ENCODE results near the gene NDN.

Gene NDN

GRCh38 chr15:23695282-23695681 is 8.2 kb upstream of the NDN start:
- Histone ChIP-seq H3K4me1 (ENCODE audit: insufficient read depth, poor library complexity, severe bottlenecking) (no peaks in the 10 kb centered on the region), H3K4me3 (ENCODE audit: severe bottlenecking) (no peak overlapping the region), H3K27me3 (ENCODE audit: insufficient read depth, poor library complexity, severe bottlenecking) (no peaks in the 10 kb centered on the region), H3K36me3 (ENCODE audit: low read depth) (no peaks in the 10 kb centered on the region), H3K27ac (ENCODE audit: poor library complexity, severe bottlenecking) (no peak overlapping the region), H3K9me3 (ENCODE audit: severe bottlenecking) (no peaks in the 10 kb centered on the region)
- no peak for TF ChIP-seq CTCF (IDR thresholded peaks at IDR 0.05; ENCODE audit: poor library complexity, severe bottlenecking)
- DNase-seq (ENCODE audit: low spot score) (no peak), ATAC-seq (ENCODE audit: low read depth) (no peak)

DNA sequence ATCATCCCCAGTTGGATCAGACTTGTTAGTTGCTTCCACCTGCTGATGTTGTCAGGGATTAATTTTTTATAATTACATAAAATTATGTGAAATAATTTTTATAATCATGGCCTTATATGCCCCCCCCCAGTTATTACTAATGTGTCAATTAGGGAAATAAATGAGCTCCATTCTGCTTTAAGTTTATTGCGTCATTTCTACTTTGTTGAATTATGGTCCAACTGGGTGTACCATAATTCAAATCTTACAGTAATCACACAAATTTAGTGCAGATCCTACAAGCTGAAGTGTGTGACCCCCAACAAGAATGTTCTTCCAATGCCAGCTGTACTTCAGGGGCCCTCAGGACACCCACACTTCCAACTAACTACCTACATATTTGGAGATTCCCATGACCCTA is 7.5 kb upstream of the NDN start:
- H3K4me1 ChIP-seq (ENCODE audit: insufficient read depth, poor library complexity, severe bottlenecking), result no peaks in the 10 kb centered on the region
- DNase-seq (ENCODE audit: low spot score) (no peak), ATAC-seq (ENCODE audit: low read depth) (no peak)
- TF ChIP-seq CTCF (IDR thresholded peaks at IDR 0.05; ENCODE audit: poor library complexity, severe bottlenecking), result no peak
- no peaks in the 10 kb centered on the region for H3K27me3 ChIP-seq (ENCODE audit: insufficient read depth, poor library complexity, severe bottlenecking)
- no peaks in the 10 kb centered on the region for H3K9me3 ChIP-seq (ENCODE audit: severe bottlenecking)
- no peak overlapping the region for H3K4me3 ChIP-seq (ENCODE audit: severe bottlenecking)
- H3K27ac ChIP-seq (ENCODE audit: poor library complexity, severe bottlenecking), result no peak overlapping the region
- no peaks in the 10 kb centered on the region for H3K36me3 ChIP-seq (ENCODE audit: low read depth)

DNA sequence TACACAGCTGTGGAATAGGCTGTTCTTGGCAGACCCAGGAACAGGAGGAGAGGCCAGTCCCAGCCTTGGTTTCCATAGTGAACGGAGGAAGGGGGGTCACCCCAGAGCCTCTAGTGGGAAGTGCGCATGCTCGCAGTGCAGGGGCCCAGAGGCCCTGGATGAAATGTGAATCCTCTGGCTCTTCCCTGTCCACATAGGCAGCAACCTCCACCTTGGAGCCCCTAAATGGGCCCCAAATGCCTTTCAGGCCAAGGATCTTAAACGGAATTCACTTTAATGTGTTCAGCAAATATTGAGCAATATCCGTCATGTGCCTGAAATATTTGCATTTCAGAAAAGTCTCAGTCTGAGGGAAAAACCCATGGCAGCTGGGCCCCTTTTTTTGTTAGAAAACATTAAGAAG is 3.3 kb upstream of the NDN start:
- no peaks in the 10 kb centered on the region for H3K9me3 ChIP-seq (ENCODE audit: severe bottlenecking)
- H3K27me3 ChIP-seq (ENCODE audit: insufficient read depth, poor library complexity, severe bottlenecking), result no peaks in the 10 kb centered on the region
- no peak overlapping the region for H3K27ac ChIP-seq (ENCODE audit: poor library complexity, severe bottlenecking)
- DNase-seq (ENCODE audit: low spot score) (no peak), ATAC-seq (ENCODE audit: low read depth) (no peak)
- H3K36me3 ChIP-seq (ENCODE audit: low read depth), result peaks cover 2% of the 10 kb centered on the region; the same call in 1 of the 2 replicates
- no peak overlapping the region for H3K4me3 ChIP-seq (ENCODE audit: severe bottlenecking)
- no peaks in the 10 kb centered on the region for H3K4me1 ChIP-seq (ENCODE audit: insufficient read depth, poor library complexity, severe bottlenecking)
- TF ChIP-seq CTCF (IDR thresholded peaks at IDR 0.05; ENCODE audit: poor library complexity, severe bottlenecking), result no peak

GRCh38 chr15:23690015-23690414 is 2.9 kb upstream of the NDN start:
- Histone ChIP-seq H3K27me3 (ENCODE audit: insufficient read depth, poor library complexity, severe bottlenecking) (no peaks in the 10 kb centered on the region), H3K4me3 (ENCODE audit: severe bottlenecking) (no peak overlapping the region), H3K9me3 (ENCODE audit: severe bottlenecking) (peaks cover 3% of the 10 kb centered on the region), H3K36me3 (ENCODE audit: low read depth) (peaks cover 4% of the 10 kb centered on the region; the same call in 1 of the 2 replicates), H3K27ac (ENCODE audit: poor library complexity, severe bottlenecking) (no peak overlapping the region), H3K4me1 (ENCODE audit: insufficient read depth, poor library complexity, severe bottlenecking) (no peaks in the 10 kb centered on the region)
- DNase-seq (ENCODE audit: low spot score) (no peak), ATAC-seq (ENCODE audit: low read depth) (no peak)
- no peak for TF ChIP-seq CTCF (IDR thresholded peaks at IDR 0.05; ENCODE audit: poor library complexity, severe bottlenecking)

DNA sequence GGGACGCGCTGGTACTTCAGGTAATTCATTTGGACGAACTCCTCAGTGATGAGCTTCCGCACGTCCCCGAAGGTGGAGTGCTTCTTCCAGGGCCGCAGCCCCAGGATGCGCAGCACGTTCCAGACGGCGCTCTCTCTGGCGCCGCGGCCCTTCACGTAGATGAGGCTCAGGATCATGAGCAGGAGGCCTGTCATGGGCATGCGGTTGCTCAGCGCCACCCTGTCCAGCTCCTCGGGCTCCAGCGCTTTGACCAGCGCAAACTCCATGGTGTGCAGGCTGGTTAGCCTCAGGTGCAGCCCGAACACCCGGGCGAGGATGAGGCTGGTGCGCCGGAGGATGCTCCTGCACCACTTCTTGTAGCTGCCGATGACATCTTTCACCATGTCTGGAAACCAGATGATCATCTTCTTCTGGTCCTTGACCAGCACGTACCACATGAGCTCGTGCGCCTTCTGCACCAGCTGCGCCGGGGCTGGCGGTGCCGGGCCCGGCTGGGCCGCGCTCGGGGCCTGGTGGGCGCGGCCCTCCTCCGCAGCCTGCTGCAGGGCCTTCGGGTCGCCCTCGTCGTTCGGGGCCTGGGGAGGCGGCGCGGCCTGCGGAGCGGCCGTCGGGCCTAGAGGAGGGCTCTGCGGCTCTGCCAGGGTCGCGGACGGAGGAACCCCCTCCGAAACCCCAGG is 501 bp downstream of the NDN start:
- DNase-seq (ENCODE audit: low spot score), result no peak
- ATAC-seq (ENCODE audit: low read depth), result peak; percentile 59
- H3K27ac ChIP-seq (ENCODE audit: poor library complexity, severe bottlenecking), result no peak overlapping the region
- no peaks in the 10 kb centered on the region for H3K27me3 ChIP-seq (ENCODE audit: insufficient read depth, poor library complexity, severe bottlenecking)
- peaks cover 4% of the 10 kb centered on the region for H3K9me3 ChIP-seq (ENCODE audit: severe bottlenecking)
- H3K36me3 ChIP-seq (ENCODE audit: low read depth), result peaks cover 4% of the 10 kb centered on the region; the same call in 1 of the 2 replicates
- H3K4me1 ChIP-seq (ENCODE audit: insufficient read depth, poor library complexity, severe bottlenecking), result no peaks in the 10 kb centered on the region
- no peak for TF ChIP-seq CTCF (IDR thresholded peaks at IDR 0.05; ENCODE audit: poor library complexity, severe bottlenecking)
- peak overlapping the region; percentile 51 for H3K4me3 ChIP-seq (ENCODE audit: severe bottlenecking)
